HepG2 (cell line): Measurements from ENCODE around the gene CNPY4. TPM values are rescaled to one million over a fixed set of nuclear protein-coding genes. Genes with fewer than 3 reads are reported as not detected.

Experiments
- AGO2 ChIP-seq: fragments of 200-400 bp; formaldehyde crosslinking; optimal IDR thresholded peaks from 2 replicates; pipeline ENCODE3; 2017; ENCODE audit warnings: mild to moderate bottlenecking, low read depth, low read length, moderate library complexity
- ASH2L ChIP-seq: fragments of 300-600, 200-600 bp; sonication (generic); IDR thresholded peaks from 2 replicates; pipeline ENCODE4 v1.7.0; 2017; ENCODE audit warnings: low read depth, mild to moderate bottlenecking, moderate library complexity, mixed read lengths, low read length; ENCODE audit not compliant: insufficient read length
- CERS6 ChIP-seq: sonication (generic); formaldehyde crosslinking; IDR thresholded peaks from 2 replicates; pipeline ENCODE4 v1.5.0; 2020; ENCODE audit warnings: missing genetic modification reagents
- FOXO1 ChIP-seq: sonication (generic); formaldehyde crosslinking; IDR thresholded peaks from 2 replicates; pipeline ENCODE4 v1.4.0; 2020; ENCODE audit warnings: missing genetic modification reagents
- KDM3A ChIP-seq: IDR thresholded peaks from 2 replicates; pipeline ENCODE4 v1.6.1; 2018; ENCODE audit warnings: low read depth, missing compliant biosample characterization
- MAFK ChIP-seq, 2 experiments: IDR thresholded peaks in 1 of 2; conservative IDR thresholded peaks in 1 of 2; 2 replicates each; pipeline ENCODE4 v1.6.1; 2011; ENCODE audit warnings: improper control_type of control experiment in 2 of 2, low read length in 2 of 2
- NFAT5 ChIP-seq: sonication (generic); formaldehyde crosslinking; IDR thresholded peaks from 2 replicates; pipeline ENCODE4 v1.4.0; 2020; ENCODE audit warnings: missing genetic modification reagents
- TIGD3 ChIP-seq: sonication (generic); formaldehyde crosslinking; IDR thresholded peaks from 2 replicates; pipeline ENCODE4 v1.5.1; 2020; ENCODE audit warnings: mild to moderate bottlenecking, missing genetic modification reagents, borderline replicate concordance
- ZHX2 ChIP-seq, 2 experiments: sonication (generic) in 1 of 2; formaldehyde crosslinking in 1 of 2; IDR thresholded peaks; 2 replicates each; pipeline versions ENCODE4 v1.6.1 to v1.9.0; 2014 to 2022; ENCODE audit warnings: antibody characterized with exemption in 1 of 2, borderline replicate concordance in 1 of 2, inconsistent platforms in 1 of 2, low read depth in 1 of 2, missing genetic modification reagents in 1 of 2
- ZNF432 ChIP-seq: sonication (generic); formaldehyde crosslinking; IDR thresholded peaks from 2 replicates; pipeline ENCODE4 v1.5.0; 2020; ENCODE audit warnings: missing genetic modification reagents, mild to moderate bottlenecking, borderline replicate concordance
- ZNF770 ChIP-seq: sonication (generic); formaldehyde crosslinking; IDR thresholded peaks from 2 replicates; pipeline ENCODE4 v1.5.0; 2020; ENCODE audit warnings: mild to moderate bottlenecking, missing genetic modification reagents
- polyA plus RNA-seq, 8 experiments: library from polyadenylated mRNA; depleted of rRNA in 3 of 8; stranded (reverse) in 7 of 8; unstranded in 1 of 8; fragments of >200 nt; fragmentation: Illumina TruSeq in 4 of 8; extraction: Trizol in 4 of 8; gene quantifications; 2 replicates each; pipeline versions ENCODE4 v1.2.1 to v1.2.3, GENCODE V29; 2011 to 2016; ENCODE audit warnings: low read depth in 4 of 8, missing spikeins in 1 of 8, mixed read lengths in 1 of 8; ENCODE audit not compliant: insufficient read depth in 1 of 8
- total RNA-seq, 5 experiments: library from RNA; depleted of rRNA; stranded (reverse); fragments of >200 nt; fragmentation: Illumina TruSeq; extraction: Trizol; gene quantifications; 2 replicates each; pipeline ENCODE4 v1.2.3, GENCODE V29; 2016; ENCODE audit warnings: low read depth in 1 of 5

Gene CNPY4
- total and polyA plus RNA-seq, 2 of the 13 experiments (the other 11 are each of a cell fraction or from before 2014, with no cell fraction given), result 6.2 to 12.7 TPM

GRCh38 chr7:100093925-100094486 is 25.4 kb upstream of the CNPY4 start (continued):
- no peak for TF ChIP-seq ZHX2 (IDR thresholded peaks at IDR 0.05; ENCODE audit: low read depth)
- no peak for TF ChIP-seq ZHX2 (CRISPR knock-in tag; IDR thresholded peaks at IDR 0.05; ENCODE audit: borderline replicate concordance)
- TF ChIP-seq FOXO1 (CRISPR knock-in tag), result no peak
- TF ChIP-seq TIGD3 (CRISPR knock-in tag), result no peak
- no peak for TF ChIP-seq CERS6 (CRISPR knock-in tag)
- peak; percentile 93 to 97 for TF ChIP-seq MAFK (conservative IDR thresholded peaks at IDR 0.05 in 1 of 2, IDR thresholded peaks at IDR 0.05 in 1 of 2; ENCODE audit: low read length in 2 of 2)
- no peak for TF ChIP-seq ZNF770 (CRISPR knock-in tag)
- TF ChIP-seq AGO2, result peak; percentile 84
- no peak for TF ChIP-seq ZNF432 (CRISPR knock-in tag)
- no peak for TF ChIP-seq KDM3A
- no peak for TF ChIP-seq ASH2L
- no peak for TF ChIP-seq NFAT5 (CRISPR knock-in tag)
